Middle frontal gyrus (tissue), 1 donor: ENCODE data around the gene CLCN4.

ENCODE experiments used
- DNase-seq: peaks from one replicate; pipeline ENCODE4 v3.0.0-alpha.2; 2015; ENCODE audit warnings: low spot score; ENCODE audit errors: extremely low spot score

CLCN4 gene

DNA sequence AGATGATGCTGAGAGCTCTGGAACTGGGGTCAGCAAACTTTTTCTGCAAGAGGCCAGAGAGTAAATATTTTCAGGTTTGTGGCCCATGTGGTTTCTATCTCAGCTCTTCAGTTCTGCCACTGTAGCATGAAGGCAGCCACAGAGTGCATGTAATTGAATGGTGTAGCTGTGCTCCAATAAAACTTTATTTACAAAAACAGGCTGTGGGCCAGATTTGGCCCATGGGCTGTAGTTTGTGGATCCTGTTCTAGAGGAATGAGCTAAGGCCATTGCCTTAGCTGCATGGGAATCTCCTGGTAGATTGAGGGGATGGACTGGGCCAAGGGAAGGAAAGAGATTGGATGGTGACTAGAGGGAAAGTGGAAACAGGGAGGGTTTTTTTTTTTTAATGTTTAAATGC is 36.8 kb downstream of the CLCN4 start:
- DNase-seq, result no peak

DNA sequence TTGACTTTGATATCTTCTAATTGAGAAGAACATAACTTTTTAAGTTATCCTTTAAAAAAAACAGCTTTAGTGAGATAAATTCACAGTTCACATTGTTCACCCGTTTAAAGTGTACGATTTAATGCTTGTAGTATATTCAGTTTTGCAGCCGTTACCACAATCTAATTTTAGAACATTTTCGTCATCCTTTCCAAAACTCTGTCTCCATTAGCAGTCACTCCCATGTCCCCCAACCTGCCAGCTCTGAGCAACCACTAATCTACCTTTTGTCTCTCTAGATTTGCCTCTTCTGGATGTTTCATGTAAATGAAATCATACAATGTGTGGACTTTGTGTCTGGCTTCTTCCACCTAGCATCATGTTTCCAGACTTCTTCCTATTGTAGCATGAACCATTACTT is 38.6 kb downstream of the CLCN4 start:
- DNase-seq, result no peak

- DNase-seq, result no peak
Measured at GRCh38 chrX:10195947-10196346, 39.2 kb downstream of the CLCN4 start.

GRCh38 chrX:10197279-10198210 is 40.8 kb downstream of the CLCN4 start:
- DNase-seq, result no peak

- no peak for DNase-seq
Measured at GRCh38 chrX:10198254-10198653, 41.5 kb downstream of the CLCN4 start.

DNA sequence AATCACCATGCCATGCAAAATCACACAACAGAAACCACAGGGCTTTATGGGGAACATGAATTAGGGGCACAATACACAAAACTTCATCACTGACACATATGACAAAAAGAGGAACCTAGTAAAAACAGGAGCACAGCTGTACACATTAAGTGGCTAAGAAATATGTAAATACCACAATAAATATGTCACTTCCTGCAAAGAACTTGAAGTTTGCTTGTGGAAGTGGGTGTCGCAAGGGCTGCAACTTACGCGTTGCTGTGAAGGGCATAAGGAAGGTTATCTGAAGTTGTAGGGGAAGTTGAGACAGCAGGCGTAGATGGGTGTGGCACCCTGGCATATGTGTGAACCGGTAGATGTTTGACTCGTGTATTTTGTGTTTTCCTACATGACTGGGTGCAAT is 42.4 kb downstream of the CLCN4 start:
- no peak for DNase-seq

- no peak for DNase-seq
Measured at GRCh38 chrX:10203617-10204016, 46.8 kb downstream of the CLCN4 start.

DNA sequence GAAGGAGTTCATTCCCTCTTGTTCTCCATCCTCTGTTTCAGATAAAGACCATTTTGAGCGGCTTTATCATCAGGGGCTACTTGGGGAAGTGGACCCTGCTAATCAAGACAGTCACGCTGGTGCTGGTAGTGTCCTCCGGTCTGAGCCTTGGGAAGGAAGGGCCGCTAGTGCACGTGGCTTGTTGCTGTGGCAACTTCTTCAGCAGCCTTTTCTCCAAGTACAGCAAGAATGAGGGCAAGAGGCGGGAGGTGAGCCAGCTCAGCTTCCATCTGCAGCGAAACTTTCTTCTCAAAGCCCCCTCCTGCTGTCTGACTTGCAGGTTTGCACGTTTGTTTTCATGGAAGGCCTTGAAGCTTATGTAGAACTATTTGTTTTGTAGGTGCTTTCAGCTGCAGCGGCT is 49.5 kb downstream of the CLCN4 start:
- no peak for DNase-seq

GRCh38 chrX:10208281-10208856 is 51.6 kb downstream of the CLCN4 start:
- no peak for DNase-seq

DNA sequence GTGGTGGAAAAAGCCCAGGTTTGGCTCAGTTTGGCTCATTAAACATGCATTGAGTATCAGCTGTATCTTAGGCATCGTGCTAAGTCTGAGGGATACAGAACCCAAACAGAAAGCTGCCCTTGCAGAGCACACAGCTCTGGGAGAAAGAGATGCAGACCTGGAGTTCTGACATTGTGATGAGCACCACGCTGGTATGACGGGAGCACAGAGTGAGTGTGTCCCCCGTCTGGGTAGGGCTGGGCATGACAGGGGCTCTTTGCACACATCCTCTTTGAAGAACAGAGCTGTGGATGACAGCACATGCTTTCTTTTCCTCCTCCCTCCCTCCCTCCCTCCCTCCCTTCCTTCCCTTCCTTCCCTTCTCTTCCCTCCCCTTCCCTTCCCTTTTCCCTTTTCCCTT is 52.2 kb downstream of the CLCN4 start:
- DNase-seq, result no peak

GRCh38 chrX:10212395-10212794 is 55.6 kb downstream of the CLCN4 start:
- DNase-seq, result no peak

DNA sequence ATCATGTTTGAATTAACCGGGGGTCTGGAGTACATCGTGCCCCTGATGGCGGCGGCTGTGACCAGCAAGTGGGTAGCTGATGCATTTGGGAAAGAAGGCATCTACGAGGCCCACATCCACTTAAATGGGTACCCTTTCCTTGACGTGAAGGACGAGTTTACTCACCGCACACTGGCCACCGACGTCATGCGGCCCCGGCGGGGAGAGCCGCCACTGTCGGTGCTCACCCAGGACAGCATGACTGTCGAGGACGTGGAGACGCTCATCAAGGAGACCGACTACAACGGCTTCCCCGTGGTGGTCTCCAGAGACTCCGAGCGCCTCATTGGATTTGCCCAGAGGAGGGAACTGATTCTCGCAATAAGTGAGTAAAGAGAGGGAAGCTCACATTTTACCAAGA is 56.9 kb downstream of the CLCN4 start:
- no peak for DNase-seq

- DNase-seq, result no peak
Measured at GRCh38 chrX:10216208-10216607, 59.4 kb downstream of the CLCN4 start.

GRCh38 chrX:10217198-10217597 is 60.4 kb downstream of the CLCN4 start:
- DNase-seq, result no peak

GRCh38 chrX:10221651-10222050 is 64.9 kb downstream of the CLCN4 start:
- DNase-seq, result no peak

- no peak for DNase-seq
Measured at GRCh38 chrX:10223276-10223675, 66.5 kb downstream of the CLCN4 start.

DNA sequence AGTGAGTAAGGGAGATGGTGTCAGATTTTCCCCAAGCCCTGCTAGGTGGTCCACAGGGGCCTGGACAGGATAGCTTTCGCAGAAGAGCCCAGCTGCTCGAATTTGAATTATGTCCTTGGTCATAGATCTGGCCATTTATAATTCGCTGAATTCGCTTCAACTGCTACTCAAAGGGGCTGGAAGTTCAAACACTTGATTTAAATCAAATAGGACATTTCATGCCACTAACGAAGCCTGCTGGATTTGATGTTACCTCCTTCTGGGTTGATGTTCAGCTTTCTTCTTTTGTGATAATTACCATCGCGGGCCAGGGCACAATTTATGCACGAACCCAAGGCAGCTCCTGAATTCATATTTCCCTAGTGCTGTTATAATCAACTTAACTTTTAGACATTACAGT is 67.0 kb downstream of the CLCN4 start:
- no peak for DNase-seq

DNA sequence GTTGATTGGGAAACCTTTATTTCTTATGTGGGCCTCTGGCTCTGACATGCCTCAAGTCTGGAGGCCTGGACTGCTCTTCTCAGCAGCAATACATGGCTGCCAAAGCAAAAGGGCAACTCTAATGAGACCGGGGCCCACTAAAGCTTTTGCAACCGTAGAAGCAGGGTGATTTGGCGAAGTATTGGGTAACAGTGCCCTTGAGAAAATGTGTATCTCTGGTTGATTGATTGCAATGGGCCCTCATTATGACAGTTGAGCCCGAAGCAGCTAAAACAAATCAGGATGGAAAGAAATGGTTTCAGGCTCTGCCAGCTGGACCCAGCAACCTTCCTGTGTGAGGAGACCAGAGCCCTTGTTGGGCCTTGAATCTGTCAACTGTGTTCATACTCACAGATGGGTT is 73.4 kb downstream of the CLCN4 start:
- no peak for DNase-seq

DNA sequence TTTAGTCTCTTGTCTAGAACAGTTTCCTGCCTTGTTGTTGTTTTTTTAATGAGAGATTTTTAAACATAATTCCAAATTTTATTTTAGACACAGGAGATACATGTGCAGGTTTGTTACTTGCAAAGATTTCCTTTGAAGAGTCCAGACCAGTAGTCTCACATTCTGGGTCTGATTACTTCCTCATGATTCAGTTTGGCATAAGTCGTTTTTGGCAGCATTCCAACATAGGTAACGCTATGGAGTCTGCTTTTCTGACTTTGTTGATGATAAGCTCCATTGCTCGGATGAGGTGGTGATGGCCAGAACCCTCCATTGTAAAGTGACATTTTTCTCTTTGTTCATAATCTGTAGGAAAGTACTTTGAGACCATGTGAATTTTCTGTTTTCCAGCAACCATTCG is 74.7 kb downstream of the CLCN4 start:
- no peak for DNase-seq

DNA sequence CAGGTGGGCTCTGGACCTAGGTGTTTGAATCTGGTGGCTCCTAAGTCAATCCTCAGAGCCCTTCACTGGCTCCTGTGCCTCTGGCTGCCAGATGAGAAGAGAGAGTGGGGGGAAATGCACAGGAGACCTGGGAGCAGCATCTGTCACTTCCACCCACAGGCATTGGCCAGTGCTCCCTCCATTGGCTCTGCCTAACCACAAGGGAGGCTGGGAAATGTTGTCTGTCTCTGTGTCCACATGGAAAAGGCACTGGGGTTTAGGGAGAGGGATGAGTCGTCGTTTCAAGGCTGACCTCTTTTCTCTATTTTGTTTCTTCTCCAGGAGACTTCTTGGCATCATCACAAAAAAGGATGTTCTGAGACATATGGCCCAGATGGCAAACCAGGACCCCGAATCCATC is 76.4 kb downstream of the CLCN4 start:
- DNase-seq, result no peak

DNA sequence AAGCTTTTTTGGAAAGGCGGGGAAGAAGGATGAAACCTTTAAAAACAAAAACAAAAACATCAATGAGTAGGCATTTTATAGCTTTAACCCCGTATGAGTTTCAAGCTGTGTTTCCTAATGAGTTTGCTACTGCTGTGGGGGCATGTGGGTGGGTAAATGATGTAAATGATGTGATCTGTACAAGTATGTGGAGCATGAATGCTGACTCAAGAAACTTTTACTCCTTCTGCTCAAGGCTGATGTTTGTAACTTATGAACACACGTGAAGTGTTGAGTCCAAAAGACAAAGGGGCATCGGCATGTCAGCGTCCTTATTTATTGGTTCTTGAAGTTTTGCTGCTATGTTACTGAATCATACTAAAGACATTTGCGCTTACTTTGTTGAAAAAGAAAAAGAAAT is 76.9 kb downstream of the CLCN4 start:
- DNase-seq, result no peak

DNA sequence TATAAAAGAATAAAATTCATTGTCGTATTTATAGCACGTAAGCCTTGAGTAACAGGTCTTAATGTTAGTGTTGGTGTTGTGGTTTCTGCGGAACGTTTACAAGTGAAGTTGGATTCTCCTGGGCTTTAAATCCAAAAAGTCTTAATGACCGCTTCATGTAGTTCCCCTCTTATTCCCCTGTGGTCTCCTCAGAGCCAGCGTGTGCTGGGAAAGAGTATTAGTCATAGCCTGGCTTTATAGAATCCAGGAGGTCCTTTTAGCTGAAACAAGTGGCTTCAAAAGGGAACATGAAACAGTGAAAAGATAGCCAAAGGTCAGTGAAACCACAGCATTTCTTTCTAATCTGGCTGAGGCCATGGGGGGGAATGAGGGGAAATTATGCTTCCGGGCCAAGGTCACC is 79.1 kb downstream of the CLCN4 start:
- DNase-seq, result no peak

GRCh38 chrX:10237241-10237640 is 80.5 kb downstream of the CLCN4 start:
- DNase-seq, result no peak
